ENCODE results near the gene MT1M.

DNA sequence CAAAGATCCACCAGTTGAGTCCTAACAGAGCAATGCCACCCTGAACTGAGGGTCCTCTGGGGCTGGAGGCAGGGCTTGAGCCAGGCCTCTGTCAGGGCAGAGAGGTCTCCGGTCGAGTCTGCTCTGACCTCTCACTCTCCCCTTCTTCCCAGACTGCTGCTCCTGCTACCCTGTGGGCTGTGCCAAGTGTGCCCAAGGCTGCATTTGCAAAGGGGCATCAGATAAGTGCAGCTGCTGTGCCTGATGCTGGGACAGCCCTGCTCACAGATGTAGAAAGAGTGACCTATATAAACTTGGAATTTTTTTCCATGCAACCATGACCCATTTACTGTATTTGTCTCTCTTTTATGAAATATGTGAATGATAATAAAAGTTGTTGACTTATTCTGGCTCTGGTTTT, 16.8 kb downstream of the MT1M start:
- TF ChIP-seq, protein P1, sequence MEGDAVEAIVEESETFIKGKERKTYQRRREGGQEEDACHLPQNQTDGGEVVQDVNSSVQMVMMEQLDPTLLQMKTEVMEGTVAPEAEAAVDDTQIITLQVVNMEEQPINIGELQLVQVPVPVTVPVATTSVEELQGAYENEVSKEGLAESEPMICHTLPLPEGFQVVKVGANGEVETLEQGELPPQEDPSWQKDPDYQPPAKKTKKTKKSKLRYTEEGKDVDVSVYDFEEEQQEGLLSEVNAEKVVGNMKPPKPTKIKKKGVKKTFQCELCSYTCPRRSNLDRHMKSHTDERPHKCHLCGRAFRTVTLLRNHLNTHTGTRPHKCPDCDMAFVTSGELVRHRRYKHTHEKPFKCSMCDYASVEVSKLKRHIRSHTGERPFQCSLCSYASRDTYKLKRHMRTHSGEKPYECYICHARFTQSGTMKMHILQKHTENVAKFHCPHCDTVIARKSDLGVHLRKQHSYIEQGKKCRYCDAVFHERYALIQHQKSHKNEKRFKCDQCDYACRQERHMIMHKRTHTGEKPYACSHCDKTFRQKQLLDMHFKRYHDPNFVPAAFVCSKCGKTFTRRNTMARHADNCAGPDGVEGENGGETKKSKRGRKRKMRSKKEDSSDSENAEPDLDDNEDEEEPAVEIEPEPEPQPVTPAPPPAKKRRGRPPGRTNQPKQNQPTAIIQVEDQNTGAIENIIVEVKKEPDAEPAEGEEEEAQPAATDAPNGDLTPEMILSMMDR (IDR thresholded peaks at IDR 0.05), result no peak
- no peak for TF ChIP-seq POLR2A (IDR thresholded peaks at IDR 0.05)
